ENCODE results near the gene MAP4K3. TPM values are rescaled to one million over a fixed set of nuclear protein-coding genes. Genes with fewer than 3 reads are reported as not detected.

MAP4K3 gene
- total RNA-seq, 1 experiment from 2014 or later = 97.4 TPM

GRCh38 chr2:39411181-39411944 is 25.7 kb downstream of the MAP4K3 start:
- Histone ChIP-seq H3K27ac (ENCODE audit: low read length) (peak overlapping the region; percentile 75), H3K9me2 (replicated peaks; ENCODE audit: low read length) (no peaks in the 10 kb centered on the region), H4K20me1 (ENCODE audit: low read length) (peaks cover 36% of the 10 kb centered on the region; the same call in 1 of the 2 replicates), H3K27me3 (ENCODE audit: low read length) (no peaks in the 10 kb centered on the region), H3K9ac (ENCODE audit: low read length) (peak overlapping the region; percentile 21), H3K4me1 (ENCODE audit: insufficient read depth, low read length) (peaks cover 47% of the 10 kb centered on the region), H3K36me3 (ENCODE audit: low read depth, low read length) (no peaks in the 10 kb centered on the region), H3F3A (ENCODE audit: low read length, unreplicated experiment) (peaks cover 5% of the 10 kb centered on the region), H3K4me3 (ENCODE audit: low read length) (peak overlapping the region; percentile 28), H3K9me3 (ENCODE audit: low read length) (no peaks in the 10 kb centered on the region), H3K79me2 (ENCODE audit: low read length) (peaks cover 99% of the 10 kb centered on the region), H2AFZ (ENCODE audit: low read length) (no peak overlapping the region), H3K4me2 (ENCODE audit: low read length) (peak overlapping the region; percentile 67)
- POLR2A ChIA-PET (ENCODE audit: unreplicated experiment) = no interaction called here
- TF ChIP-seq EZH2 (IDR thresholded peaks at IDR 0.05; ENCODE audit: low read length, unreplicated experiment) = no peak
- CTCF ChIA-PET = interaction anchor here (0.9 kb wide), 1 partner anchor 22 kb away, joined by 3 read pairs; no protein-coding TSS in a partner anchor
- peak; percentile 92 for DNase-seq
- intact Hi-C loops (cut with micrococcal nuclease) = no loop called here
- no TSS peak for BruUV-seq (replicated peaks)
- ATAC-seq = peak; percentile 80

GRCh38 chr2:39409697-39410389 is 27.2 kb downstream of the MAP4K3 start:
- Histone ChIP-seq H3F3A (ENCODE audit: low read length, unreplicated experiment) (peaks cover 5% of the 10 kb centered on the region), H3K9me2 (replicated peaks; ENCODE audit: low read length) (no peaks in the 10 kb centered on the region), H3K9me3 (ENCODE audit: low read length) (no peaks in the 10 kb centered on the region), H4K20me1 (ENCODE audit: low read length) (peaks cover 32% of the 10 kb centered on the region; the same call in 1 of the 2 replicates), H3K27me3 (ENCODE audit: low read length) (no peaks in the 10 kb centered on the region), H3K9ac (ENCODE audit: low read length) (no peak overlapping the region), H2AFZ (ENCODE audit: low read length) (no peak overlapping the region), H3K79me2 (ENCODE audit: low read length) (peaks cover 100% of the 10 kb centered on the region), H3K27ac (ENCODE audit: low read length) (no peak overlapping the region), H3K4me1 (ENCODE audit: insufficient read depth, low read length) (peaks cover 47% of the 10 kb centered on the region), H3K4me3 (ENCODE audit: low read length) (no peak overlapping the region), H3K36me3 (ENCODE audit: low read depth, low read length) (no peaks in the 10 kb centered on the region), H3K4me2 (ENCODE audit: low read length) (no peak overlapping the region)
- no TSS peak for BruUV-seq (replicated peaks)
- ChIA-PET CTCF (no interaction called here), POLR2A (ENCODE audit: unreplicated experiment) (no interaction called here)
- TF ChIP-seq, protein P1, sequence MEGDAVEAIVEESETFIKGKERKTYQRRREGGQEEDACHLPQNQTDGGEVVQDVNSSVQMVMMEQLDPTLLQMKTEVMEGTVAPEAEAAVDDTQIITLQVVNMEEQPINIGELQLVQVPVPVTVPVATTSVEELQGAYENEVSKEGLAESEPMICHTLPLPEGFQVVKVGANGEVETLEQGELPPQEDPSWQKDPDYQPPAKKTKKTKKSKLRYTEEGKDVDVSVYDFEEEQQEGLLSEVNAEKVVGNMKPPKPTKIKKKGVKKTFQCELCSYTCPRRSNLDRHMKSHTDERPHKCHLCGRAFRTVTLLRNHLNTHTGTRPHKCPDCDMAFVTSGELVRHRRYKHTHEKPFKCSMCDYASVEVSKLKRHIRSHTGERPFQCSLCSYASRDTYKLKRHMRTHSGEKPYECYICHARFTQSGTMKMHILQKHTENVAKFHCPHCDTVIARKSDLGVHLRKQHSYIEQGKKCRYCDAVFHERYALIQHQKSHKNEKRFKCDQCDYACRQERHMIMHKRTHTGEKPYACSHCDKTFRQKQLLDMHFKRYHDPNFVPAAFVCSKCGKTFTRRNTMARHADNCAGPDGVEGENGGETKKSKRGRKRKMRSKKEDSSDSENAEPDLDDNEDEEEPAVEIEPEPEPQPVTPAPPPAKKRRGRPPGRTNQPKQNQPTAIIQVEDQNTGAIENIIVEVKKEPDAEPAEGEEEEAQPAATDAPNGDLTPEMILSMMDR (conservative IDR thresholded peaks at IDR 0.05; ENCODE audit: low read depth, low read length) = no peak
- no peak for TF ChIP-seq EZH2 (IDR thresholded peaks at IDR 0.05; ENCODE audit: low read length, unreplicated experiment)
- TF ChIP-seq EZH2phosphoT487 (IDR thresholded peaks at IDR 0.05; ENCODE audit: borderline replicate concordance, low read length) = no peak
- ATAC-seq (no peak), DNase-seq (no peak)
- intact Hi-C loops (cut with micrococcal nuclease) = no loop called here

DNA sequence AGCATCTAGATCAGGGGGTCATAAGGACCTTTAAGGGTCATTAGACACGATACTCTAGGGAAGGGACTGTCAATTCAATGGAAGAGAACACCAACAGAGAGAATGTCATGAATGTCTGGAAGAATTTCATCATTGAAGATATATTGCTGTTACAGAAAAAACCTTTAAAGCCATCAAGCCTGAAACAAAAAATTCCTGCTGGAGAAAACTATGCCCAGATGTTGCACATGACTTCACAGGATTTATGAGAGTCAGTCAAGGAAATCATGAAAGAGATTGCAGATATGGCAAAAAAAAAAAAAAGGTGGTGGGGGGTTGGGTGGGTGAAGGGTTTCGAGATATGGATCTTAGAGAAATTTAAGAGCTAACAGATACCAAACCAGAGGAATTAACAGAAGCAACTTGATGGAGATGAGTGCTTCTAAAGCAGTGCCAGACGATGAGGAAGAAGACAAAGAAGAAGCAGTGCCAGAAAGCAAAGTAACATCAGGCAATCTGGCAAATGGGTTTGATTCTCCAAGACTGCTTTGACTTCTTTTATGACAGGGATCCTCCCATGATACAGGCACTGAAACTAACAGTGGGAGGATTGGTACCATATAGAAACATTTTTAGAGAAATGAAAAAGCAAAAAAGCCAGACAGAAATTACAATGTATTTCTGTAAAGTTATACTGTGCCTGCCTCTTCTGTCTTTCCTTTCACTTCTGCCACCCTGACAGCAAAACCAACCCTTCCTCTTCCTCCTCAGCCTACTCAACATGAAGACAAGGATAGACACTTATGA is 28.5 kb downstream of the MAP4K3 start:
- no peak overlapping the region for H3K4me3 ChIP-seq (ENCODE audit: low read length)
- intact Hi-C loops (cut with micrococcal nuclease) = no loop called here
- H3K4me1 ChIP-seq (ENCODE audit: insufficient read depth, low read length) = peaks cover 46% of the 10 kb centered on the region
- POLR2A ChIA-PET (ENCODE audit: unreplicated experiment) = interaction anchor here (0.6 kb wide), 2 partner anchors 38 to 463 kb away, joined by 3 read pairs; no protein-coding TSS in a partner anchor
- CTCF ChIA-PET = no interaction called here
- no peaks in the 10 kb centered on the region for H3K27me3 ChIP-seq (ENCODE audit: low read length)
- peaks cover 5% of the 10 kb centered on the region for H3F3A ChIP-seq (ENCODE audit: low read length, unreplicated experiment)
- no peaks in the 10 kb centered on the region for H3K9me3 ChIP-seq (ENCODE audit: low read length)
- TF ChIP-seq, protein P1 (conservative IDR thresholded peaks at IDR 0.05; ENCODE audit: low read depth, low read length) = no peak
- TF ChIP-seq EZH2 (IDR thresholded peaks at IDR 0.05; ENCODE audit: low read length, unreplicated experiment) (no peak), EZH2phosphoT487 (IDR thresholded peaks at IDR 0.05; ENCODE audit: borderline replicate concordance, low read length) (no peak)
- peaks cover 100% of the 10 kb centered on the region for H3K79me2 ChIP-seq (ENCODE audit: low read length)
- peaks cover 32% of the 10 kb centered on the region; the same call in 1 of the 2 replicates for H4K20me1 ChIP-seq (ENCODE audit: low read length)
- no peak overlapping the region for H3K27ac ChIP-seq (ENCODE audit: low read length)
- ATAC-seq (no peak), DNase-seq (no peak)
- no peak overlapping the region for H3K9ac ChIP-seq (ENCODE audit: low read length)
- no peak overlapping the region for H2AFZ ChIP-seq (ENCODE audit: low read length)
- no peaks in the 10 kb centered on the region for H3K36me3 ChIP-seq (ENCODE audit: low read depth, low read length)
- H3K9me2 ChIP-seq (replicated peaks; ENCODE audit: low read length) = no peaks in the 10 kb centered on the region
- no peak overlapping the region for H3K4me2 ChIP-seq (ENCODE audit: low read length)
- BruUV-seq (replicated peaks) = no TSS peak

Measured in PC-3 (cell line).